ENCODE data around the gene HAO1. TPM values are rescaled to one million over a fixed set of nuclear protein-coding genes. Genes with fewer than 3 reads are reported as not detected.

HAO1 gene
- total RNA-seq, 2 experiments from 2014 or later: not detected

DNA sequence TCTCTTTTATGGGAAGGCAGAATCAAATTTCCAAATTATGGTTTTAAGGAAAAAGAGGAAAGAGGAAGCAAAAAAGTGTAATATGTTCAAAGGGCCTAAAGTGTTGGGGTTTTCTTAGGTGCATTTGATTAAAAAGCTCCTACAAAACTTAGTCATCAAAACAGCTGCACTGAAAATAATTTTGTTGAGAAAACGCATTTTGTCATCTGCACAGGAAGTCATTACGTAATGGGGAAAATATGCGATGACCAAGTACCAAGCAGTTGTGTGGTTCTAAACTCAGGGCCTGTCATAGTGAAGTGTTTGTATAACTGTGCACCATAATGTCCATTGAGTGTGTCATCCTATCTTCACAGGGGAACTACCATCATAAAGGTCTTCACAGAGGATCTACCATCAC is 15.6 kb downstream of the HAO1 start:
- H3K9me3 Mint-ChIP-seq: no peaks in the 10 kb centered on the region
- TF ChIP-seq, protein P1, sequence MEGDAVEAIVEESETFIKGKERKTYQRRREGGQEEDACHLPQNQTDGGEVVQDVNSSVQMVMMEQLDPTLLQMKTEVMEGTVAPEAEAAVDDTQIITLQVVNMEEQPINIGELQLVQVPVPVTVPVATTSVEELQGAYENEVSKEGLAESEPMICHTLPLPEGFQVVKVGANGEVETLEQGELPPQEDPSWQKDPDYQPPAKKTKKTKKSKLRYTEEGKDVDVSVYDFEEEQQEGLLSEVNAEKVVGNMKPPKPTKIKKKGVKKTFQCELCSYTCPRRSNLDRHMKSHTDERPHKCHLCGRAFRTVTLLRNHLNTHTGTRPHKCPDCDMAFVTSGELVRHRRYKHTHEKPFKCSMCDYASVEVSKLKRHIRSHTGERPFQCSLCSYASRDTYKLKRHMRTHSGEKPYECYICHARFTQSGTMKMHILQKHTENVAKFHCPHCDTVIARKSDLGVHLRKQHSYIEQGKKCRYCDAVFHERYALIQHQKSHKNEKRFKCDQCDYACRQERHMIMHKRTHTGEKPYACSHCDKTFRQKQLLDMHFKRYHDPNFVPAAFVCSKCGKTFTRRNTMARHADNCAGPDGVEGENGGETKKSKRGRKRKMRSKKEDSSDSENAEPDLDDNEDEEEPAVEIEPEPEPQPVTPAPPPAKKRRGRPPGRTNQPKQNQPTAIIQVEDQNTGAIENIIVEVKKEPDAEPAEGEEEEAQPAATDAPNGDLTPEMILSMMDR (IDR thresholded peaks at IDR 0.05): no peak
- no peak overlapping the region for H3K27ac Mint-ChIP-seq
- DNase-seq: no peak
- ChIA-PET POLR2A (interaction anchor here (0.8 kb wide), 1 partner anchor 26 kb away, joined by 4 read pairs; no protein-coding TSS in a partner anchor), CTCF (no interaction called here)
- ATAC-seq: no peak
- intact Hi-C loops (cut with micrococcal nuclease): no loop called here
- H3K27me3 Mint-ChIP-seq: no peaks in the 10 kb centered on the region
- H3K4me1 Mint-ChIP-seq (ENCODE audit: low read depth): no peaks in the 10 kb centered on the region
- no peaks in the 10 kb centered on the region for H3K36me3 Mint-ChIP-seq (ENCODE audit: low read depth)
- no peak overlapping the region for H3K4me3 Mint-ChIP-seq

DNA sequence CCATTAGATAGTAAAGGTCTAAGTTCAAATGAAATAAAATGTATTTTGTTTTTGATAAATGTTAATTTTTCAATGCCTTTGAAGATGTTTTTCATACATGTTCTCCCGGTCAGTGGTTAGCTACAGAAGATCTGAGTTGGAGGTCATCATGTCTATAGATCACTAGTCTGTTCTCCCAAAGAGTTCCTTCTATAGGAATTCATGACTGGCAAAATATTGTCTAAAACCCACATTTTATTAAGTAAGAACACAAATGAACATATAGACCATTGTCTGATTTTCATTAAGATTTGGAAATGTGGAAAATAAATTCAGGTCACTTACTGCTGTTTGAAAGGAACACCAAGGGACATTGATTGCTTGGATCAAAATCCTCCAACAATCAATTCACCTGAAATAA is 23.6 kb downstream of the HAO1 start:
- Mint-ChIP-seq H3K4me1 (ENCODE audit: low read depth) (no peaks in the 10 kb centered on the region), H3K36me3 (ENCODE audit: low read depth) (no peaks in the 10 kb centered on the region), H3K4me3 (no peak overlapping the region), H3K27me3 (peaks cover 1% of the 10 kb centered on the region), H3K27ac (no peak overlapping the region), H3K9me3 (no peaks in the 10 kb centered on the region)
- no peak for ATAC-seq
- intact Hi-C loops (cut with micrococcal nuclease): no loop called here
- POLR2A ChIA-PET: no interaction called here
- DNase-seq: no peak
- CTCF ChIA-PET: no interaction called here
- TF ChIP-seq, protein P1 (IDR thresholded peaks at IDR 0.05): no peak

DNA sequence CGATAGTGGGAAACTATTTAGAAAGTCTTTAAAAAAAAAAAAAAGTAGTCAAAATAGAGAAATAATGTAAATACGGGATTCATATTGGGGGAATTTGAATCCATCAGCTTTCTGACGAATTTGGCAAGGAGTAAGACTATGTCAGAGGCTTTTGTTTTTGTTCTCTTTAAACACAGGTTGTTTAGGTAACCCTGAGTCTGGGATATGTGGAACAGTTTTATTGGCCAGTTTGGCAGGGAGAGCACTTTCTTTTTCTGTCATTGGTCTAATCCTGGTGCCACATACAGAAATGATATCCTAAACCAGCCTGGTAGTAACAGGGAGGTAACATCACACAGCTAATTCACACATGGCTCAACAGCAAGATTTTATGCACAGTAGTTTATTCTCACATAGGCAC is 27.7 kb downstream of the HAO1 start:
- Mint-ChIP-seq H3K27me3 (peaks cover 3% of the 10 kb centered on the region), H3K36me3 (ENCODE audit: low read depth) (no peaks in the 10 kb centered on the region), H3K4me3 (no peak overlapping the region), H3K9me3 (no peaks in the 10 kb centered on the region), H3K27ac (no peak overlapping the region), H3K4me1 (ENCODE audit: low read depth) (no peaks in the 10 kb centered on the region)
- intact Hi-C loops (cut with micrococcal nuclease): no loop called here
- TF ChIP-seq, protein P1 (IDR thresholded peaks at IDR 0.05): no peak
- DNase-seq (no peak), ATAC-seq (no peak)
- CTCF ChIA-PET: no interaction called here
- POLR2A ChIA-PET: no interaction called here

DNA sequence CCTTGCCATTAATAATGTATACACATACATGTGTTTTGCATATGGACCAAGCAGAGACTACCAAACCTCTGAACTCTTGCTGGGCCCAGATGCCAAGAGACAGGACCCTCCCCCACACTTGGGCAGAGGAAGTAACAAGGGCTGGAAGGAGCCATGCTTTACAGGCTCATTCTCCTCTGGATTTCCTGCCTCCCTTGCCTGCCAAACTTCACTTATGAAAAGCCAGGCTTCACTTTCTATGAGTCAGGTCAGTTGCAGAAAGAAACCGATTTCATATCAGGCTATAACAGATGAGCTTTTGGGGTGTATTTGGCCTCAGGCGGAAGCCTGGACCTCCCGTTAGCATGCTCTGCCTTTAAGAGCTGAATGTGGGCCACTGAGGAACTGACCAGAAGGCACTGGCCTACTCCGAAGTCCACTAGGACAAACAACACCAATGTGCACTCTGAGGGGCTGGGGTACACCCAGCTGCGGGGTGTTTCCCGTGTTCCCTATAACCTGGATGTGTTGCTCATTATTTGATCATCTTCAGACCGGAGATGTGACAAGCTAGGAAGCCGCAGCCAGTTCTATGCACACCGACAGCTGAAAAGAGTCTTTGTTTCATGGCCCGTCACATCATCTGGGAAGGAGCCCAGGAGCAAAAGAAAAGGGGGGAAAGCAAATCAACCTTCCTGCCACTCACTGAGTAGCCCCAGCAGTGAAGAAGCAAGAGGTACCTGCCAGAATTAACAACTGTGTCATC is 28.5 kb downstream of the HAO1 start:
- H3K27ac Mint-ChIP-seq: no peak overlapping the region
- no peak overlapping the region for H3K4me3 Mint-ChIP-seq
- TF ChIP-seq, protein P1 (IDR thresholded peaks at IDR 0.05): no peak
- ATAC-seq (no peak), DNase-seq (no peak)
- no peaks in the 10 kb centered on the region for H3K4me1 Mint-ChIP-seq (ENCODE audit: low read depth)
- no peaks in the 10 kb centered on the region for H3K36me3 Mint-ChIP-seq (ENCODE audit: low read depth)
- intact Hi-C loops (cut with micrococcal nuclease): no loop called here
- peaks cover 3% of the 10 kb centered on the region for H3K27me3 Mint-ChIP-seq
- ChIA-PET POLR2A (no interaction called here), CTCF (no interaction called here)
- no peaks in the 10 kb centered on the region for H3K9me3 Mint-ChIP-seq

DNA sequence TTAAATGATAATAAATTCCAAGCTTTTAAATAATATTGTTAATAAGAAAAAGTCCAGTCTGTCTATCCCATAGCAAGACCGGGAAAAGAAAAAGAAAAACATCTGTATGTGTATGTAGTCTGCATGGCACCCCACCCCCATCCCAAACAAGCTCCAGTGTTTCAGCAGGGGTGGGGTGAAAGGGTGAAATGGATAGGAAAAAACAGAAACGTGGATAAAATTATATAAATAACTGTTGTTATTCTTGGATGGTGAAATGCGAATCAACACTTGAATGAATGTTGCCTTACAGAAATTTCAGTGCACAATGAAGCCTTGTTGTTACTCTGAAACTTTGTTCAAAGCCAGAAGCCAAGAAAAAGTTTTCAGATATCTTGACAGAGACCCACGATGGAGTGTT is 31.4 kb downstream of the HAO1 start:
- H3K4me1 Mint-ChIP-seq (ENCODE audit: low read depth): no peaks in the 10 kb centered on the region
- intact Hi-C loops (cut with micrococcal nuclease): no loop called here
- ChIA-PET POLR2A (no interaction called here), CTCF (interaction anchor here (1.5 kb wide), 1 partner anchor 28 kb away, joined by 4 read pairs; no protein-coding TSS in a partner anchor)
- no peak overlapping the region for H3K27ac Mint-ChIP-seq
- ATAC-seq (no peak), DNase-seq (no peak)
- H3K36me3 Mint-ChIP-seq (ENCODE audit: low read depth): no peaks in the 10 kb centered on the region
- peaks cover 2% of the 10 kb centered on the region for H3K27me3 Mint-ChIP-seq
- TF ChIP-seq, protein P1 (IDR thresholded peaks at IDR 0.05): no peak
- no peak overlapping the region for H3K4me3 Mint-ChIP-seq
- no peaks in the 10 kb centered on the region for H3K9me3 Mint-ChIP-seq
